ENCODE measurements around the gene DRC7.

The DRC7 gene

DNA sequence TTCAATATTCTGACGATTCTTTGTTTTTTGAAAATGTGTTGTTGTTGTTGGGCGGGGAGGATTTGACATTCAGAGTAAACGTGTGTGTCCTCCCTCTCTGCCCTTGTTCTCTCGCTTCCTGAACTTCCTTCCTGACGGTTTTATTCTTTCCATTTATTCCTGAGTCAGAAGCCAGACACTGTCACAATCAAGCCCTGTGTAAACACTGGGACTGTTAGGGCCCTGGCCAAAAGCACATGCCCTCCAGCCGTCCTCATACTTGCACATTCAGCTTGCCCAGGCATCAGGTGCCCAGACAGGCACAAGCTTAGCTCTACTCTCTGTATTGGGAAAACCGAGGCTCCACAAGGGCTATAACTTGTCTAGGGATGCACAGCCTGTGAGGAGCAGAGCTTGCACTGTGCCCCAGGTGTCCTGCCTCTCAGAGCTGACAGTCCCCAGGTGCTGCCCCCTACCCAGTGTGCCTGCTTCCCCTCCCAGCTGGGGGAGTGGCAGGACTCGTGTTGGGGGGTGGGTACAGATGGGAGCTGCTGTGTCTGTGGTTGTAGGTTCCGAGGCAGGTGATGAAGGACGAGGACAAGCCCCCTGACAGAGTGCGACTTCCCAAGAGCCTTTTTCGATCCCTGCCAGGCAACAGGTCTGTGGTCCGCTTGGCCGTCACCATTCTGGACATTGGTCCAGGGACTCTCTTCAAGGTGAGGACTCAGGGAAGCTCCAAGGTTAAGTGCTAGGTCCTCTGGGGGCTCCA lies 16.8 kb upstream of the DRC7 start:
- DNase-seq = no peak

DNA sequence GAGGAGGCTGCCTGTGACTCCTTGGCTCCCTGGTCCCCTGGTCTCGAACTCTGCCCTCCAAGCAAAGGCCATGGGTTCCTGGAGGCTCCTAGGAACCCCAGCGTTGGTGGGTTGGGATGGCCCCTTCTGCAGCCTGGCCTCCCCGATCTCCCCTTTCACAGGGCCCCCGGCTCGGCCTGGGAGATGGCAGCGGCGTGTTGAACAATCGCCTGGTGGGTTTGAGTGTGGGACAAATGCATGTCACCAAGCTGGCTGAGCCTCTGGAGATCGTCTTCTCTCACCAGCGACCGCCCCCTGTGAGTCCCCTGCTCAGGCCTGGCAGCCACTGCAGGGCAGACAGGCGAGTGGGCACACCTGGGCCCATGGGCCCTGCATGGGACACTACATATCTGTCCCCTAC lies 15.6 kb upstream of the DRC7 start:
- DNase-seq = no peak

DNA sequence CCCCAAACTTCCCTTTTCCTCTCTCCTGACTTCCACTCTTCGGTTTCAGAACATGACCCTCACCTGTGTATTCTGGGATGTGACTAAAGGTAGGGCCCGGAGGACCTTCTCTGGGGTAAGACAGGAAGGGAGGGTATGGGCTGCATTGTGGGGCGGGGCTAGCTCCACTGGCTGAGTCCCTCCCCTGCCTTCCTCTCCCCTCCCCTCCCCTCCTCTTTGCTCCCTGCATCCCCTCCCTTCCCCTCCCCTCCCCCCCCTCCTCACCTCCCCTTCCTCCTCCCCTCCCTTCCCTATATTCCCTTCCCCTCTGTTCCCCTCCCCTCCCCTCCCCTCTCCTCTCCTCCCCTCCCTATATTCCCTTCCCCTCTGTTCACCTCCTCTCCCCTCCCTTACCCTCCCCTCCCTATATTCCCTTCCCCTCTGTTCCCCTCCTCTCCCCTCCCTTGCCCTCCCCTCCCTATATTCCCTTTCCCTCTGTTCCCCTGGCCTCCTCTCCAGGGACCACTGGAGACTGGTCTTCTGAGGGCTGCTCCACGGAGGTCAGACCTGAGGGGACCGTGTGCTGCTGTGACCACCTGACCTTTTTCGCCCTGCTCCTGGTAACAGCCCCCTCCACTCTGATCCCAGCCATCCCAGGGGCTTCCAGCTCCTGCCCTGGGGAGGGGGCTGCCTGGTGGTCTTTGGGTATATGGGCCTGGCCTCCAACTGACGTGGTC lies 14.7 kb upstream of the DRC7 start:
- no peak for DNase-seq

DNA sequence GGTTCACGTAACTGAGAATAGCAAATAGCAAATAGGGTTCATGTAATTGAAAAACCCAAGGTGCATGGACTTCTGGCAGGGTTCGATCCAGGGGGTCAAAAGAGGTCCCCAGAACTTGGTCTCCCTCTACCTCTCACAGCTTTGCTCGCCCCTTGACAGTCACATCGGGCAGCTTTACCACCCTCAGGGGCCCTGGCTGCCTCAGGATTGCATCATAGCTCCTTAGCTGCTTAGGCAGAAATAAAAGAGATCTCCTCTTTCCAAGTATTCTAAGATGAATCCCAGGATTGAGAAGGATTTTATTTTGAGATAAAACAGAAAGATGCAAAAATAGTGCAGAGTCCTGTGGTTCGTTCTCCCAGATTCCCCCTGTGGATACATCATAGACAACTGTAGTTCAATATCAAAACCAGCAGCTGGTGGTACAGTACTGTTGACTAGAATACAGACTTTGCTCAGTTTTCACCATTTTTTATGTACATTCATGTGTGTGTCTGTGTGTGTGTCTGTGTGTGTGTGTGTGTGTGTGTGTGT lies 13.7 kb upstream of the DRC7 start:
- DNase-seq = no peak

DNA sequence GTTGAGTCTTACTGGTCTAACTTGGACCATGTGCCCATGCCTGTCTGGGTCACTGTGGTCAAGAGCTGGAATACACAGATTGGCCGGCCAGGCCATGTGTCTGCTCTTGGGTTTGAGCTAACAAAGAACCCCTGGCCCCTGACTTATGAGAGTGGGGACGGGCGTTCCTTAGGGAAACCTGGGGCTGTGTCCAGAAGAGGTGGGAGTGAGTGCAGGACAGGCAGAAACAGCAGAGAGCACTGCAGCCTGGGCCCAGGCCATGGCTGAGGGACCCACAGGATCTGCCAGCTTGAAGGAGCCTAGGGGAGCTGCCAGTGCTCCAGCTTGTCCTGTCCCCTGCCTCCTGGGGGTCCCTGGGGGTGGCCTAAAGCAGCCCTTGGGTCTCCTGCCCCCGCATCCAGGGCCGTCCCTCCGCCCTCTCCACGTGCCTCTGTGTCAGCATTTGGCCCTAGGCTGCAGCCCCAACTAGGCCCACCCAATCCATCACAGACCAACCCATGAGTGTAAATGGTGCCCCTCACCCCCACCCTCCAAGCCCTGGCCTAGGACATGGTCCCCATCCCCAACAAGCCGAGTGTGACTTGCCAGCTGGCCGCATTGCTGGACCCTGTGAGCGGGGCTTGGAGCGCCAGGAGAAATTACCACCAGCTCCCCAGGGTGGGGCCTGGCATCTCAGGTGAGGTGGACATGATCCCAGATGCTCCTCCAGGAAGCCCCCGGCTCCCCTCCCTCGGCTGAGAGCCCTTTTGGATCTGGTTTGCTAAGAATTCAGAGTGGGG lies 12.5 kb upstream of the DRC7 start:
- DNase-seq = no peak

DNA sequence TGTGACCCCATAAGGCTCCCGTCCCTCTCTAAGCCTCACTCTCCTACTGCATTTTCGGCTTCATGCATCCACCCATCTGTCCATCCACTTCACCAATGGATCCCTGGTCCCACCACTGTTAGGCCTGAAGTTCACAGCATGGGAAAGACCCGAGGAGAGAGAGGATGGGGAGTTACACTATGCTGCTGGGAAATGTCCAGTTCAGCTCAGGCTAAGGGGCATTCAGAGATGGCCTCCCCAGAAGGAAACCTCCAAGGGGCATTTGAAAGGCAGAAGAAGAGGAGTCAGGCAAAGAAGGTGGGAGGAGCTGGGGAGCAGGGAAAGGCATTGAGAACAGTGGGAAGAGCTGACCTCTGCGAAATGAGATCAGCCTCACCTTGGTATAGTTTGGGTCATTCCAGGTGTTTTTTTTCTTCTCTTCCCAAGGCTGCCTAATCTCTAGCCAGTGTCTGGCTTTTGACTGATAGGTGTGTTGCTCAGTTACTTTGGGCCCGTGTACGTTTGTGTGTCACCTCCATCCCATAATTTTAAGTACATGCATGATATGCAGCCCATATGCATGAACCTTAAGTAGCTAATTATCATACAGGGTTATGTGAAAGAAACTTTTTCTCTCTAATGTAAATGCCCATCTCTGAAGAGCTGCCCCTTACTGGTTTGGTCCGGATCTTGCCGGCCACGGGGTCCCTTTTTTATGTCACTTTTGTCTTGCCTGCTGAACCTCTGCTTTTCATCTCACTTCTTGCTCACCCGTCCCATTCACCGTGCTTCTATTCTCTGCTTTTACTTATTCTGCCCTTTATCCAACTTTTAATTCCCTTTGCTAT lies 11.6 kb upstream of the DRC7 start:
- no peak for DNase-seq

DNA sequence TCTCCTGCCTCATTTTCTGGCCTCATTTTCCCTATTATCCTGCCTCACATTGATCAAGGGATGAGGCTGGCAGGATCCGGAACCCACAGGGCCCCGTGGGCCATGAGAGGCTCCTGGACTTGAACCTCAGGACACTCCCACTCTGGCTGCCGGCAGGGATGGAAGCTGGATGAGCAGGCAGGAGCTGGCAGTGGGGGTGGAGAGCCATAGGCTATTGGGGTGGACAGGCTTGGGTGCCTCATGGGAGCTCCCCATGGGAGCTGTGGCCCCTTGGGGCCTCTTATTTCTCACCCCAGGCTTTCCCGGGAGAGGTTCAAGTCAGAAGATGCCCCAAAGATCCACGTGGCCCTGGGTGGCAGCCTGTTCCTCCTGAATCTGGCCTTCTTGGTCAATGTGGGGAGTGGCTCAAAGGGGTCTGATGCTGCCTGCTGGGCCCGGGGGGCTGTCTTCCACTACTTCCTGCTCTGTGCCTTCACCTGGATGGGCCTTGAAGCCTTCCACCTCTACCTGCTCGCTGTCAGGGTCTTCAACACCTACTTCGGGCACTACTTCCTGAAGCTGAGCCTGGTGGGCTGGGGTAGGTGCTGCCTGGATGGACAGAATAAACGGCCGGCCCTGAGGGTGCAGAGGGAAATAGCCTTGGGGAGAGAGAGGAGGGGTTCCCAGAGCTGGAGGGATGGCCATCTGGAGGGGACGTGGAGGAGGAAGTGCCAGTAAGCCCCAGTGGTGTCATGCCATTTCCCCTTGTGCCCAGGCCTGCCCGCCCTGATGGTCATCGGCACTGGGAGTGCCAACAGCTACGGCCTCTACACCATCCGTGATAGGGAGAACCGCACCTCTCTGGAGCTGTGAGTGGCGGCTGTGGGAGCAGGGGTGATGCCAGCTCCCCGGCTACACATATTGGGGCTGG lies 10.7 kb upstream of the DRC7 start:
- DNase-seq = no peak

DNA sequence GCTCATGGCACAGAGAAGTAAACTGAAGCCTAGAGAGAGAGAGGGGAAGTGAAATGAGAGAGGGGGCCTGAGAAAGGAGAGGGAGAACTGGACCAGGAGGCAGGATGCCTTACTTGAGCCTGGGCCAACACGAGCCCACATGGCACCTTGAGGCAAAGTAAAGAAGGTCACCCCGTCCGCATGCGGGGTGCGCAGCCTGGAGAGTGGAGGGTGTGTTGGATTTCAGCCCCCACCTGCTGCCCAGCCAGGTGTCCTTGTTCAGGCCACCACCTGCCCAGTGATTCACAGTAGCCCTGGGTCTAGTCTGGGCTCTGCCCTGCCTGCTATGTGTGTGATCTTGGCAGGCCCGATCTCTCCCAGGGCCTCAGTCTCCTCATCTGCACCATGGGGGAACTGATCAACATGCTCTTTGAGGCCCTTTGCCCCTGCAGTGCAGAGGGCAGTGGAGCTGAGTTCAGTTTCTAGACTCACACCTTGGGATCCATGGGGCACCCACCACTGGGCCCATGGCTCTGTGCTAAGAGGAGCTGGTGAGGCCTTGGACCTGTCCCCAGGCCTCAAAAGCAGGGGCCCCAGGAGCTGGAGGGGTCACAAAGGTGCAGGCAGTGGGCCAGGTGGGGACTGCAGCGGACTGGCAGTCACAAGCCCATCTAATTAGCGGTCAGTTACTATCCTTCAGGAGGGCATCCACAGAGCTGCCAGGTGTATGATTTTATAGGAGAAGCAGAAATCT lies 9.8 kb upstream of the DRC7 start:
- DNase-seq = no peak

DNA sequence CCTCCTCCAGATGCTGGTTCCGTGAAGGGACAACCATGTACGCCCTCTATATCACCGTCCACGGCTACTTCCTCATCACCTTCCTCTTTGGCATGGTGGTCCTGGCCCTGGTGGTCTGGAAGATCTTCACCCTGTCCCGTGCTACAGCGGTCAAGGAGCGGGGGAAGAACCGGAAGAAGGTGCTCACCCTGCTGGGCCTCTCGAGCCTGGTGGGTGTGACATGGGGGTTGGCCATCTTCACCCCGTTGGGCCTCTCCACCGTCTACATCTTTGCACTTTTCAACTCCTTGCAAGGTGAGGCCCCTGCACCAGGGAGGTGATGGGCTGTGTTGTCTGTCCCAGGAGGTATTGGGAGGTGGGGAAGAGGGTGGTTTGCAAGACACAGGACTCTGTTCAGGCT lies 9.0 kb upstream of the DRC7 start:
- DNase-seq = no peak

DNA sequence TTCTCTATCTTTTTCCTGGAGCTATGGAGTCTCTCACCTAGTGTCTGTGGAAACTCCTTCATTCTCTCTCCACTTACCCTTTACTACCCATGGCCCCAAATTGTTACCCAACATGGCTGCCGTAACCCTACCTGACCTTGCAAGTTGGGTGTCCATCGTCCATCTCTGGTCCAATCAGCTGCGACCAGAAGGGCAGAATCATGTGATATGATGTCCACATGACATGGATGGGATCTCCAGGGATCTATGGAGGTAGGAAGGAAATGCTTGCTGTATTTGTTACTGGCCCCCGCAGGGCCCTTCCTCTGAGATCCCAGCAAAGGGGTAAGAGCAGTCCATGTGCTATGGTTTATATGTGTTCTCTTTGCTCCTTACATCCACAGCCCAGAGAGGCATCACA lies 8.0 kb upstream of the DRC7 start:
- DNase-seq = no peak

DNA sequence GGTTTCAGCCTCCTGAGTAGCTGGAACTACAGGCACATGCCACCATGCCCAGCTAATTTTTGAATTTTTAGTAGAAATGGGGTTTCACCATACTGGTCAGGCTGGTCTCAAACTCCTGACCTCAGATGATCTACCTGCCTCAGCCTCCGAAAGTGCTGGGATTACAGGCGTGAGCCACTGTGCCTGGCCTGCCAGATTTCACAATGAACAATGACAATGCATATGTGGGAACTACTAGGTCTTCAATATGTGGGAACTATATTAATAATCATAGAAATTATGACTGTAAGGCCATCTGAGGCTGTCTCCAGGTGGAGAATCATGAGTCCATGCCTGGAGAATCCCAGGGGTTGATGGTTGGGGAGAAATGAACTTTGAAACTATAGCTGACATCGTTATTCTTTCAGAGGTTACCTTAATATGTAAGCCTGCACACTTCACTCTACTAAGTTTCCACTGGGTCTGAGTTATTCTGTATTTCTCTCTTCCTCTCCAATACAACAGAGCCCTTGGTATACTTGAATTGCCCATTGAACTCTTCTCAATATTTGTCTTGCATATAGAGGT lies 7.2 kb upstream of the DRC7 start:
- DNase-seq = no peak

DNA sequence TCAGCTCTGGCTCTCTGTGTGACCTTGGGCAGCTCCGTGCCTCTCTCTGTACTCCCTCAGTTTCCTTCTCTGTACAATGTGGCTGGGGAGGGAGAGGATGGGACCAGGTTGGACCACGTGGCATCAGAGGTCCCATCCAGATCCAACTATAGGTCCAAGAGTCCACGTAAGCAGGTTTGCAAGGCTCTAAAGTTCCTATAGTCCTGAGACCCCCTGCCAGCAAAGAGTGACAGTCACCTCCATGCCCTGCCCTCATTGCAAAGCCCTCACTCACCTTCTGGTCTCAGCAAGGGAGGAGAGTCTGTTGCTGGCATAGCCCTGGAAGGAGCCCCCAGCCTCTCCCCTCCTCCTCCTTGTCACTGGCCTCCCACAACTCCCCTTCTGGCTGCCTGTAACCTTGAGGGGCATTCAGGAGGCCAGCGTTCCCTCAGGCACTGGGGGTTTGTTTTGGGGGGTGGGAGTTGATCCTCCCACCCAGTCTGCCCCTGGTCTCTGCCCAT lies 6.1 kb upstream of the DRC7 start:
- no peak for DNase-seq

DNA sequence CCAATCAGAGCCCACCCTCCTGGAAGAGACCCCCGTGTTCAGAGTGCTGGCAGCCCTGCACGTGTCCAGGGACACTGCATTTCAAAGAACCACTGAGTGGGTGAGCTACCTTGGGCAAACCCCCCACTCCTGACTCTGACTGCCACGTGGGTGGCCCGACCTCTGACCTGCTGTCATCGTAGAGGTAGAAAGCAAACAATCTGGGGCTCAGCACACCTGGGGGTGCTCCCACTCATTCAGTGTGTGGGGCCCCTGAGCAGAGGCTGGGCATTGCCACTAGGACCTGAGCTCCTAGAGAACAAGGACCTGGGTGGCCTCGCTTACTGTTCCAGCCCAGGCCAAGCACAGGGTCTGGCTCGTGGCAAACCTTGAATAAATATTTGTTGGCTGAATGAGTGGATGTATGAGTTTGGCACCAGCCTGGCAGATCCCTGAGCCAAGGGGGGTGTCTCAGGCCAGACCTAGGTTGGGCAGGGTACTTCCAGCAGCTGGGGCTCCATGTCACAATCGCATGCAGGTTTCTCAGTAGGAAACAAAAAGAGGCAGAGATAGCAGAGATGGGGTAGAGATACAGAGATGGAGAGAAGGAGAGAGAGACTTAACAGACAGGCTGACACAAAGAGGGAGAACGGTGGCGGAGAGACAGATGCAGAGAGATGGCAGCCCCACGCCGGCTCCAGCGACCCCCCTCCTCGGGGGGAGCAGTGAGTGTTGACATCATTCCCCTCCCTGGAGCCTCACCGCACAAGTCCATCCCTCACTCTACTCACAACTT lies 5.4 kb upstream of the DRC7 start:
- DNase-seq = no peak

DNA sequence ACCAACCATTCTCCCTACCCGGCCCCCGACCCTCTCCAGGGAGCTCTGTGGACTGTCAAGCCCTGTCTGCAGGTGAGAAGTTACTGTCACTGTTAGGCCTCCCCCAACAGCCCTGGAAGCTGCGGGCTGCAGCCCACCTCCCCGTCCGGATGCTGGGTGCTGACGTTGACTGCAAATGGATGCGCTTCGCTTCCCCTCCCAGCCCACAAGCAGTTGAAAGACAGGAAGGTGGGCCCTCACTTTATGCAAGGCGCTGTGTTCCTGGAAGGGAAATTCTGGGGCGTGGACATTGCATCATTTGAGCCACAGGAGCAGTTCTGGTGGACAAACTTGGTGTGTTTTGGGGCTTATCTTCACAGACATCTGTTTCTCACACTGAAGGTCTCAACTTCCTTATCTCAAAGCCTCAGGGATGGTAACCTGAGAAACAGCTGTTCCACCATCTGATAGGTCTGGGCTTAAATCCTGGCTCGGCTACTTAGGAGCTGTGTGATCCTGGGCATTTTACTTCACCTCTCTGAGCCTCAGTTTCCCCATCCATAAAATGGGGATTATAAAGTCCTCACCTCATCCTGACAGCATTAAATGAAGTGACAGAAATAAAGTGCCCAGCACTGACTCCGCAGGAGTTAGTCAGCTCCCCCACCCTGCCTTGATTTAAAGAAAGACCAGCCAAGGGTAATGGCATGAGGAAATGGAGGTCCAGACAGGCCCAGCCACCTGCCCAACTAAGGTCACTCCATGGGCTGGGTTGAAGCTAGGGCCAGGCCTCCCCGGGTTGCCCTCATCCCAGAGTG lies 4.6 kb upstream of the DRC7 start:
- DNase-seq = no peak

DNA sequence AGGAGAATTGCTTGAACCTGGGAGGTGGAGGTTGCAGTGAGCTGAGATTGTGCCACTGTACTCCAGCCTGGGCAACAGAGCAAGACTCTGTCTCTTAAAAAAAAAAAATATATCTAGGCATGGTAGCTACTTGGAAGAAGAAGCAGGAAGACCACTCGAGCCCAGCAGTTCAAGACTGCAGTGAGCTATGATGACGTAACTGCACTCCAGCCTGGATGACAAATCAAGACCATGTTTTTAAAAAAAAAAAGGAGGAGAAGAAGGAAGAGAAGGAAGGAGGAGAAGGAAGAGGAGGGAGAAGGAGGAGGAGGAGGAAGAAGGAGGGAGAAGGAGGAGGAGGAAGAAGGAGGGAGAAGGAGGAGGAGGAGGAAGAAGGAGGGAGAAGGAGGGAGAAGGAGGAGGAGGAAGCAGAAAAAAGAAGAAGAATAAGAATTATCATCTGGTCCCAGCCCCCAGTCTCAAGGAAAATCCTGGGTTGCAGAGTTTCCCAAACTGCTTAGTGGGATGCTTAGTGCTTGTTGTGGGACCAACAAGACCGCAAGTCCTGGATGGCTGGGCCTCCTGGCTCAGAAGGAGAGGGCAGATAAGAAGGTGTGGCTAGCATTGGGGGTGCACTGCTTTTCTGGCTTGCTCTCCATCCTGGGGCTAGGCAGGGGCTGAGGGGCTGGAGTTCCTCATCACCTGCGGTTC lies 3.7 kb upstream of the DRC7 start:
- DNase-seq = no peak

DNA sequence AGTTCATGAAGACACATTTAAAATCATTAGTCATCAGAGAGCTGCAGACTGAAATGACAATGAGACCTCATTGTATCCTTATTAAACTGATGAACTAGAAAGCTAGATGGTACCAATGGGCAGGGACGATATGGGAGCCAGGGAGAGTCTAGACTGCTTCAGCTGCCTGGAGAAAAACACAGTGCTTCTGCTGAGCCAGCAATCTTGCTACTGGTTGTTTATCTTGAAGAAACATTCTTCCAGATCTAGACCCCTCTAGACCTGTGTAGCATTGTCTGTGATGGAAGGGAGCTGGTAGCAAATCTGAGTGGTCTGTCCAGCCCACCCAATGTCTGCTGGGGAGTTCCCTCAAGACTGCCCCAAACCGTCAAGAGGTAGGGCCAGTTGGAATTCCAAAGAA lies 2.0 kb upstream of the DRC7 start:
- DNase-seq = no peak

DNA sequence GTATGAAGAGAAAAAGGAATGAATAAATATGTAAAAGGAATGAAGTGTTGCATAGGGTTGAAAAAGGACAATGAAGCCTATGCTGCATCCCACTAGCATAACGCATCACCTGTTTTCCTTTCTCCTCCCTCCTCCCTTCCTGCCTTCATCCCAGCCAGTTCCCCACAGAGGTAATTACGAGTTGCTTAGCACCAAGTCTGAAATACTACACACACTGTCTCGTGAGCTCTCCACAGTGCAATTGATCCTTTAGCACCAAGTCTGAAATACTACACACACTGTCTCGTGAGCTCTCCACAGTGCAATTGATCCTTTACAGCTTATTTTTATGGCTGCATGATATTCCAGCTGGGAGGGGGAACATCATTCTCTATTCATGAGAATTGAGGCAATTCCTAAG lies 1.1 kb upstream of the DRC7 start:
- no peak for DNase-seq

DNA sequence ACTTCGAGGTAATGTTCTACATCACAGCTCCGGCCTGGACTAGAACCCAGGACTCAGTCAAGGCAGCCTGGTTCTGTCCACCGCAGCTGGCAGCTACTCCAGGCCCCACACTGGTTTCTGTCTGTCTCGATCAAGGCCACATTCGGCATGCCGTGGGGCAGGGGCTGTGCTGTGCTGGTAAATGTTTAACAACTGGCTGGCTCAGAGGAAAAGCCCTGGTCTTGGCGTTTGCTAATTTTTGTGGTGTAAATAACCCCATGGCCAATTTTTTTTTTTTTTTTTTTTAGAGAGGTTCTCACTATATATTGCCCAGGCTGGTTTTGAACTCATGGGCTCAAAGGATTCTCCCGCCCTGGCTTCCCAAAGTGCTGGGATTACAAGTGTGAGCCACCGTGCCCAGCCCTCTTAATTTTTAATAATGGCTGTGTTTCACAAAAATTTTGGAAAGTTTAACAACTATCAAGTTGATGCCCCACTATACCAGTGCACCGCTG lies 328 bp upstream of the DRC7 start:
- no peak for DNase-seq

All from NCI-H187 treated with DMSO at 0.1 percent for 48 hours (cell line).